ENCODE results near the gene MAP3K10.

DNA sequence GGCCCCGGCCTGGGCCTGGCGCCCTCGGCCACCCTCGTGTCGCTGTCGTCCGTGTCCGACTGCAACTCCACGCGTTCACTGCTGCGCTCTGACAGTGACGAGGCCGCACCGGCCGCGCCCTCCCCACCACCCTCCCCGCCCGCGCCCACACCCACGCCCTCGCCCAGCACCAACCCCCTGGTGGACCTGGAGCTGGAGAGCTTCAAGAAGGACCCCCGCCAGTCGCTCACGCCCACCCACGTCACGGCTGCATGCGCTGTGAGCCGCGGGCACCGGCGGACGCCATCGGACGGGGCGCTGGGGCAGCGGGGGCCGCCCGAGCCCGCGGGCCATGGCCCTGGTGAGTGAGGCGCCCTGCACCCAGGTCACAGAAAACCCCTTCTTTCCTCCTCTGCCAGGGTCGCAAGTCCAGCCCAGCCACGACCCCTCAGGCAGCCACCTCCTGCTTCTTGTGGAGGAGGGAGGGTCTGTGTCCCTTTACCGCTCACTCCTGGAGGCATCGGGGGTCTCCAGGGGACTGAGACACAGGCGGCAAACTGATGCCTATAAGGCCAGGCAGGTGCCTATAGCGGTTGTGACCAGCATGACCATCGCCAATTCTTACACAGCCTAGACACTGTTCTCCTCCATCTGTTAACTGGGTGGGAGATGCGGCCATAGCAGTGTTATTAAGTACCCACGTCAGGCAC, 22.8 kb downstream of the MAP3K10 start:
- TF ChIP-seq, protein P1, sequence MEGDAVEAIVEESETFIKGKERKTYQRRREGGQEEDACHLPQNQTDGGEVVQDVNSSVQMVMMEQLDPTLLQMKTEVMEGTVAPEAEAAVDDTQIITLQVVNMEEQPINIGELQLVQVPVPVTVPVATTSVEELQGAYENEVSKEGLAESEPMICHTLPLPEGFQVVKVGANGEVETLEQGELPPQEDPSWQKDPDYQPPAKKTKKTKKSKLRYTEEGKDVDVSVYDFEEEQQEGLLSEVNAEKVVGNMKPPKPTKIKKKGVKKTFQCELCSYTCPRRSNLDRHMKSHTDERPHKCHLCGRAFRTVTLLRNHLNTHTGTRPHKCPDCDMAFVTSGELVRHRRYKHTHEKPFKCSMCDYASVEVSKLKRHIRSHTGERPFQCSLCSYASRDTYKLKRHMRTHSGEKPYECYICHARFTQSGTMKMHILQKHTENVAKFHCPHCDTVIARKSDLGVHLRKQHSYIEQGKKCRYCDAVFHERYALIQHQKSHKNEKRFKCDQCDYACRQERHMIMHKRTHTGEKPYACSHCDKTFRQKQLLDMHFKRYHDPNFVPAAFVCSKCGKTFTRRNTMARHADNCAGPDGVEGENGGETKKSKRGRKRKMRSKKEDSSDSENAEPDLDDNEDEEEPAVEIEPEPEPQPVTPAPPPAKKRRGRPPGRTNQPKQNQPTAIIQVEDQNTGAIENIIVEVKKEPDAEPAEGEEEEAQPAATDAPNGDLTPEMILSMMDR (IDR thresholded peaks at IDR 0.05) = no peak
- TF ChIP-seq POLR2A (IDR thresholded peaks at IDR 0.05) = no peak
- no peak for TF ChIP-seq EP300 (IDR thresholded peaks at IDR 0.05; ENCODE audit: low read depth)
- TF ChIP-seq POLR2AphosphoS5 (IDR thresholded peaks at IDR 0.05) = no peak
